Heart right ventricle (tissue), 16 donors: ENCODE measurements around the gene FAM171A1. TPM values are rescaled to one million over a fixed set of nuclear protein-coding genes. Genes with fewer than 3 reads are reported as not detected.

ENCODE experiments used
- ATAC-seq, 8 donors: fragments of 200-7000 bp; cut with Tn5 transposase; one replicate each; pipeline ENCODE4 v1.9.1; 2020; ENCODE audit warnings: mild to moderate bottlenecking in 8 of 8, moderate library complexity in 8 of 8, moderate number of reproducible peaks in 1 of 8
- DNase-seq, 2 donors: peaks; one replicate each; pipeline ENCODE4 v3.0.0-alpha.2; 2020
- H3K27ac ChIP-seq, 10 donors: fragments of 200-600 bp; sonication (generic) in 2 of 10; one replicate each; pipeline versions ENCODE4 v1.5.0 to v1.8.0; 2020 to 2022; ENCODE audit warnings: mild to moderate bottlenecking in 3 of 10
- H3K27me3 ChIP-seq, 7 donors: fragments of 200-600 bp; one replicate each; pipeline ENCODE4 v1.8.0; 2021 to 2022; ENCODE audit warnings: mild to moderate bottlenecking in 2 of 7
- H3K36me3 ChIP-seq, 9 donors: fragments of 200-600 bp; sonication (generic) in 1 of 9; one replicate each; pipeline versions ENCODE4 v1.5.0 to v1.8.0; 2020 to 2022; ENCODE audit warnings: mild to moderate bottlenecking in 2 of 9
- H3K4me1 ChIP-seq, 9 donors: fragments of 200-600 bp; sonication (generic) in 1 of 9; one replicate each; pipeline versions ENCODE4 v1.5.0 to v1.8.0; 2020 to 2022; ENCODE audit warnings: mild to moderate bottlenecking in 4 of 9
- H3K4me3 ChIP-seq, 10 donors: fragments of 200-600 bp; sonication (generic) in 2 of 10; one replicate each; pipeline versions ENCODE4 v1.5.0 to v1.8.0; 2020 to 2022; ENCODE audit warnings: mild to moderate bottlenecking in 7 of 10, moderate library complexity in 2 of 10
- H3K9me3 ChIP-seq, 11 donors: fragments of 200-600 bp in 10 of 11; sonication (generic) in 2 of 11; one replicate each; pipeline versions ENCODE4 v1.5.0 to v1.8.0; 2013 to 2022; ENCODE audit warnings: mild to moderate bottlenecking in 2 of 11, control low read depth in 1 of 11, moderate library complexity in 1 of 11
- CTCF ChIP-seq, 9 donors: fragments of 200-600 bp; sonication (generic) in 2 of 9; IDR thresholded peaks; one replicate each; pipeline versions ENCODE4 v1.5.0 to v1.8.0; 2021 to 2022; ENCODE audit warnings: antibody characterized with exemption in 9 of 9, mild to moderate bottlenecking in 5 of 9, moderate library complexity in 1 of 9
- WGBS, 2 donors: extraction: QIAGEN DNeasy Blood & Tissue Kit; methylation state at CpG; one replicate each; pipeline ENCODE4 v1.1.7; 2013; ENCODE audit warnings: inconsistent platforms in 1 of 2; 5-methylcytosine and 5-hydroxymethylcytosine counted together
- intact Hi-C, 10 donors: fragments of 100-400 bp; cut with DNase I; formaldehyde crosslinking; loops; one replicate each; pipeline versions ENCODE4 v1.11.1 to v1.14.2; 2022
- polyA plus RNA-seq, 2 donors: library from polyadenylated mRNA; stranded (reverse); fragments of 200-250 nt; gene quantifications; one replicate each; pipeline ENCODE4 v1.2.3, GENCODE V29; 2013
- total RNA-seq, 10 donors: library from RNA; stranded (reverse); fragmentation: NEBNext Ultra II Directional in 3 of 10; extraction: Animal tissue kit (Norgen Biotek cat#: 25700) in 3 of 10; gene quantifications; one replicate each; pipeline versions ENCODE4 v1.2.1 to v1.2.4, GENCODE V29; 2021 to 2023
- donor health status: Arrhythmogenic right ventricular cardiomyopathy.
- donor health status: ischemic (EF 13 %, LVEDD 7.1; RV severe dilation, severe dysfunction).
- donor health status: healthy with polysubstance abuse.
- donor health status: DM: no; HTN: yes; CAD: no.
- donor health status: DM: no; HTN: no; CAD: no.
- donor health status: ischemic (EF 25% LVEDD 6.9; RV normal size, moderate dysfunction).
- donor health status: ischemic (EF 25% LVEDD 5.7; RV mildly dilated, moderate dysfunction).
- donor health status: healthy.
- donor health status: DM: yes; HTN: yes; CAD: no.
- donor health status: Ischemic cardiomyopathy.
- donor health status: ischemic (EF 35%, LVEDD 5.7; RV mildly dilated, moderate dysfunction).
- donor health status: nonischemic (EF 11% LVEDD 7.7; RV severe dilation, severe dysfunction).
- donor health status: DM: yes; HTN: yes; CAD: no.
- donor health status: PGD.
- donor health status: ischemic (EF 29% LVEDD 5.4; RV normal size, mild dysfunction).
- donor health status: nonischemic (EF 23%, LVEDD 6.1; RV moderate dilation, normal function).

The FAM171A1 gene
- total and polyA plus RNA-seq, 12 donors, result 3.5 to 10.5 (median 6.8) TPM

DNA sequence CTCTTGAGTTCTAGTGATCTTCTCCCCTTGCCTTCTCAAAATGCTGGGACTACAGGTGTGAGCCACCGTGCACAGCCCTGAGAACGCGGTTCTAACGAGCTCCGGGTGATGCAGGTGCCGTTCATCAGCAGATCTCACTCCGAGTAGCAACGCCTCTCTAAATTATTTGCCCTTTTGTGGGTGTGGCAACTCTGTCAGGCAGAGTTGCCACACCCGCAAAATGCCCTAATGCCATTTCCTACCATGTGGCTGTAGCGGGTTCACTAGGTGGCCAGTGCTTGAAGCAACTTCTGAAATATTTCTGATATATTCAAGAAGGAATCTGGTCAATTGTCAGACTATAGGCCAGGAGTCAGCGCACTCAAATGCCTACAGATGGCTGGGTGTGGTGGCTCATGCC lies 139.7 kb downstream of the FAM171A1 start:
- intact Hi-C loops, result no loop called here
- 95 to 96% methylated on average over 11 of the region's 11 CpGs for WGBS, 2 donors
- Histone ChIP-seq H3K27me3 (no peaks in the 10 kb centered on the region), H3K4me1 (peaks cover 0 to under 1% (median 0%) of the 10 kb centered on the region in 9 donors), H3K4me3 (no peak overlapping the region), H3K9me3 (no peaks in the 10 kb centered on the region), H3K36me3 (no peaks in the 10 kb centered on the region), H3K27ac (no peak overlapping the region)
- DNase-seq, result no peak
- no peak for ATAC-seq
- no peak for TF ChIP-seq CTCF (IDR thresholded peaks at IDR 0.05)

- intact Hi-C loops, result no loop called here
- H3K27ac ChIP-seq, result no peak overlapping the region
- no peak for TF ChIP-seq CTCF (IDR thresholded peaks at IDR 0.05)
- WGBS, 2 donors, result 49 to 58% methylated on average over 3 of the region's 3 CpGs
- no peaks in the 10 kb centered on the region for H3K27me3 ChIP-seq
- H3K4me1 ChIP-seq, result no peaks in the 10 kb centered on the region
- DNase-seq (no peak), ATAC-seq (no peak)
- H3K36me3 ChIP-seq, result peaks cover 0 to 4% (median 0%) of the 10 kb centered on the region in 9 donors
- H3K9me3 ChIP-seq, result no peaks in the 10 kb centered on the region
- H3K4me3 ChIP-seq, result no peak overlapping the region
These were observed 140.8 kb downstream of the FAM171A1 start for GRCh38 chr10:15230257-15230656.

DNA sequence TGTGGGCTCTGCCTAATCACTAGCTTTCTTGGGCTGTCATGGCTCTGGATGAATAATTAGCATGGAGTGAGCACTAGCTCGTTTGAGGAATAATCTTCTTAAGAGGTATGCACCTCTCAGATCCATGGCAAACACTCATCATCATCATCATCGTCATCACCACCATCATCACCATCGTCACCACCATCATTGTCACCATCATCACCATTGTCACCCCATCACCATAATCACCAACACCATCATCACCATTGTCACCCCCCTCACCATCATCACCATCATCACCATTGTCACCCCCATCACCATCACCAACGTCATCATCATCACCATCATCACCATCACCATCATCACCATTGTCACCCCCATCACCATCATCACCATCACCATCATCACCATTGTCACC lies 141.8 kb downstream of the FAM171A1 start:
- Histone ChIP-seq H3K36me3 (peaks cover 0 to 4% (median 0%) of the 10 kb centered on the region in 9 donors), H3K4me1 (no peaks in the 10 kb centered on the region), H3K9me3 (peaks cover 0 to 4% (median 0%) of the 10 kb centered on the region in 11 donors), H3K27me3 (no peaks in the 10 kb centered on the region), H3K27ac (no peak overlapping the region), H3K4me3 (no peak overlapping the region)
- no peak for ATAC-seq
- intact Hi-C loops, result loop anchor here in 1 of 10 donors (5.0 kb wide), 1 partner anchor 1898 kb away; the partner anchor contains the start of gene CUBN
- no peak for DNase-seq
- 92% methylated on average over 4 of the region's 4 CpGs for WGBS, 2 donors
- no peak for TF ChIP-seq CTCF (IDR thresholded peaks at IDR 0.05)

DNA sequence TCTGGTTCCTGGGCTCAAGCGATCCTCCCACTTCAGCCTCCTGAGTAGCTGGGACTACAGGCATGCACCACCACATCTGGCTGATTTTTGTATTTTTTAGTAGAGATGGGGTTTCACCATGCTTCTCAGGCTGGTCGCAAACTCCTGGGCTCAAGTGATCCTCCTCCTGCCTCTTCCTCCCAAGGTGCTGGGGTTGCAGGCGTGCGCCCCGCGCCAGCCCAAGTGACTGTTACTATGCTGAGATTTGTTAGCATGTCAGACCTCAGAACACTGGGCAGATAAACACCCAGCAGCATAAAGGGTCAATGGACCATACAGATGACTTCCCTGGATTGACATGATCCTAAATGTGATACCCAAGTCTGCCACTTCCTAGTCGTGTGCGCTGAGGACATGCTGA lies 142.7 kb downstream of the FAM171A1 start:
- intact Hi-C loops, result loop anchor here in 1 of 10 donors (5.0 kb wide), 1 partner anchor 1899 kb away; the partner anchor contains the start of gene CUBN
- Histone ChIP-seq H3K27ac (no peak overlapping the region), H3K9me3 (peaks cover 0 to 4% (median 0%) of the 10 kb centered on the region in 11 donors), H3K4me1 (no peaks in the 10 kb centered on the region), H3K27me3 (no peaks in the 10 kb centered on the region), H3K36me3 (peaks cover 0 to 4% (median 0%) of the 10 kb centered on the region in 9 donors), H3K4me3 (no peak overlapping the region)
- DNase-seq, result no peak
- no peak for ATAC-seq
- no peak for TF ChIP-seq CTCF (IDR thresholded peaks at IDR 0.05)
- 86 to 97% methylated on average over 8 of the region's 8 CpGs for WGBS, 2 donors
